Hepatocyte (in vitro differentiated cells): ENCODE data around the gene RAB6A. TPM values are rescaled to one million over a fixed set of nuclear protein-coding genes. Genes with fewer than 3 reads are reported as not detected.
"Not testable (repeated sequence)": the region's sequence is repeated elsewhere in the genome, so short reads cannot be mapped to it uniquely, and the experiment has no call there.

Experiments used
- DNase-seq: peaks from one replicate; pipeline ENCODE4 v3.0.0-alpha.2; 2016; ENCODE audit warnings: low spot score
- H2AFZ ChIP-seq: fragments of 200-600 bp; sonication (generic); 2 replicates; pipeline ENCODE4 v1.6.0; 2016; ENCODE audit warnings: antibody characterized with exemption, mild to moderate bottlenecking
- H3K27ac ChIP-seq: fragments of 200-600 bp; sonication (generic); 2 replicates; pipeline ENCODE4 v1.5.1; 2016; ENCODE audit warnings: mild to moderate bottlenecking
- H3K27me3 ChIP-seq: fragments of 200-600 bp; sonication (generic); 2 replicates; pipeline ENCODE4 v1.6.1; 2016
- H3K36me3 ChIP-seq: fragments of 200-600 bp; sonication (generic); replicated peaks from 2 replicates; pipeline ENCODE4 v1.5.1; 2016; ENCODE audit warnings: low read depth; ENCODE audit not compliant: insufficient read depth
- H3K4me1 ChIP-seq: fragments of 200-600 bp; sonication (generic); 2 replicates; pipeline ENCODE4 v1.5.1; 2016; ENCODE audit warnings: mild to moderate bottlenecking, moderate library complexity; ENCODE audit not compliant: insufficient read depth
- H3K4me2 ChIP-seq: fragments of 200-600 bp; sonication (generic); 2 replicates; pipeline ENCODE4 v1.6.0; 2016
- H3K4me3 ChIP-seq: fragments of 200-600 bp; sonication (generic); 2 replicates; pipeline ENCODE4 v1.5.1; 2016; ENCODE audit warnings: mild to moderate bottlenecking
- H3K79me2 ChIP-seq: fragments of 200-600 bp; sonication (generic); 2 replicates; pipeline ENCODE4 v1.6.0; 2017; ENCODE audit warnings: mild to moderate bottlenecking
- H3K9me2 ChIP-seq: fragments of 200-600 bp; sonication (generic); replicated peaks from 2 replicates; pipeline ENCODE4 v1.6.0; 2017; ENCODE audit warnings: mild to moderate bottlenecking; ENCODE audit not compliant: insufficient read depth
- H3K9me3 ChIP-seq: fragments of 200-600 bp; sonication (generic); 2 replicates; pipeline ENCODE4 v1.5.1; 2016; ENCODE audit warnings: low read depth, mild to moderate bottlenecking
- H4K20me1 ChIP-seq: fragments of 200-600 bp; sonication (generic); 2 replicates; pipeline ENCODE4 v1.6.0; 2016; ENCODE audit warnings: mild to moderate bottlenecking; ENCODE audit not compliant: insufficient read depth, poor library complexity, severe bottlenecking
- EZH2 ChIP-seq: fragments of 200-600 bp; sonication (generic); IDR thresholded peaks from 2 replicates; pipeline ENCODE4 v1.6.1; 2016; ENCODE audit warnings: antibody characterized with exemption, mild to moderate bottlenecking, borderline replicate concordance
- EZH2phosphoT487 ChIP-seq: fragments of 200-600 bp; sonication (generic); IDR thresholded peaks from one replicate; pipeline ENCODE4 v1.6.1; 2018; ENCODE audit warnings: antibody characterized with exemption, mild to moderate bottlenecking, low read depth, moderate library complexity; ENCODE audit not compliant: unreplicated experiment, severe bottlenecking
- WGBS: methylation state at CpG from one replicate; pipeline ENCODE4 v1.1.6; 2016; ENCODE audit warnings: low lambda C conversion rate; ENCODE audit errors: missing lambda C conversion rate; 5-methylcytosine and 5-hydroxymethylcytosine counted together
- polyA plus RNA-seq: library from polyadenylated mRNA; unstranded; fragments of >200 nt; fragmentation: Nextera tagmentation; extraction: Ambion mirVana; gene quantifications from 2 replicates; pipeline ENCODE4 v1.2.1, GENCODE V29; 2016
- total RNA-seq: library from RNA; depleted of rRNA; stranded (reverse); fragments of >200 nt; gene quantifications from 2 replicates; pipeline ENCODE4 v1.2.3, GENCODE V29; 2014
- TF ChIP-seq, protein P1 (sequence below): fragments of 200-600 bp; sonication (generic); IDR thresholded peaks from 2 replicates; pipeline ENCODE4 v1.5.1; 2016; ENCODE audit warnings: antibody characterized with exemption, mild to moderate bottlenecking; ENCODE audit not compliant: poor library complexity

RAB6A gene
- total and polyA plus RNA-seq, 2 experiments from 2014 or later, result 85.8 to 99.5 TPM

DNA sequence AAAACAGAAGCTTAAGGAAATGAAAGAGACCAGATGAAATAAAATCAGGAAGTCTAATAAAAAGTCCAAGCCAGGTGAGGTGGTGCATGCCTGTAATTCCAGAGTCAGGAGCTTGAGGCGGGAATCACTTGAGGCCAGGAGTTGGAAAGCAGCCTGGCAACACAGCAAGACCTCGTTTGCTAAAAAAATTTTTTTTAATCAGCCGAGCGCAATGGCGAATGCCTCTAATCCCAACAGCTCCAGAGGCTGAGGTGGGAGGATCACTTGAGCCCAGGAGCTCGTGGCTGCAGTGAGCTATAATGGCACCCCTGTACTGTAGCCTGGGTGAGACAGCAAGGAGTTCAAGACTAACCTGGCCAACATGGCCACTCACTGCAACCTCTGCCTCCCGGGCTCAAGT lies 8.0 kb downstream of the RAB6A start:
- H3K36me3 ChIP-seq, result no peaks in the 10 kb centered on the region
- H2AFZ ChIP-seq, result no peak overlapping the region
- peaks cover 97% of the 10 kb centered on the region for H3K79me2 ChIP-seq
- no peaks in the 10 kb centered on the region for H3K9me3 ChIP-seq
- no peaks in the 10 kb centered on the region for H3K27me3 ChIP-seq
- peaks cover 25% of the 10 kb centered on the region for H3K4me1 ChIP-seq
- 86% methylated on average over 7 of the region's 7 CpGs for WGBS
- peaks cover 86% of the 10 kb centered on the region for H4K20me1 ChIP-seq
- no peak overlapping the region for H3K4me2 ChIP-seq
- TF ChIP-seq, protein P1, sequence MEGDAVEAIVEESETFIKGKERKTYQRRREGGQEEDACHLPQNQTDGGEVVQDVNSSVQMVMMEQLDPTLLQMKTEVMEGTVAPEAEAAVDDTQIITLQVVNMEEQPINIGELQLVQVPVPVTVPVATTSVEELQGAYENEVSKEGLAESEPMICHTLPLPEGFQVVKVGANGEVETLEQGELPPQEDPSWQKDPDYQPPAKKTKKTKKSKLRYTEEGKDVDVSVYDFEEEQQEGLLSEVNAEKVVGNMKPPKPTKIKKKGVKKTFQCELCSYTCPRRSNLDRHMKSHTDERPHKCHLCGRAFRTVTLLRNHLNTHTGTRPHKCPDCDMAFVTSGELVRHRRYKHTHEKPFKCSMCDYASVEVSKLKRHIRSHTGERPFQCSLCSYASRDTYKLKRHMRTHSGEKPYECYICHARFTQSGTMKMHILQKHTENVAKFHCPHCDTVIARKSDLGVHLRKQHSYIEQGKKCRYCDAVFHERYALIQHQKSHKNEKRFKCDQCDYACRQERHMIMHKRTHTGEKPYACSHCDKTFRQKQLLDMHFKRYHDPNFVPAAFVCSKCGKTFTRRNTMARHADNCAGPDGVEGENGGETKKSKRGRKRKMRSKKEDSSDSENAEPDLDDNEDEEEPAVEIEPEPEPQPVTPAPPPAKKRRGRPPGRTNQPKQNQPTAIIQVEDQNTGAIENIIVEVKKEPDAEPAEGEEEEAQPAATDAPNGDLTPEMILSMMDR, result no peak
- TF ChIP-seq EZH2phosphoT487 (no peak), EZH2 (no peak)
- no peak for DNase-seq
- H3K9me2 ChIP-seq, result no peaks in the 10 kb centered on the region
- no peak overlapping the region for H3K4me3 ChIP-seq
- peak overlapping the region; percentile 15 for H3K27ac ChIP-seq

- Histone ChIP-seq H3K4me2 (no peak overlapping the region), H3K9me2 (no peaks in the 10 kb centered on the region), H3K4me1 (peaks cover 19% of the 10 kb centered on the region), H2AFZ (no peak overlapping the region), H3K9me3 (no peaks in the 10 kb centered on the region), H4K20me1 (peaks cover 86% of the 10 kb centered on the region), H3K4me3 (no peak overlapping the region), H3K27me3 (no peaks in the 10 kb centered on the region), H3K79me2 (peaks cover 97% of the 10 kb centered on the region), H3K36me3 (no peaks in the 10 kb centered on the region), H3K27ac (no peak overlapping the region)
- TF ChIP-seq, protein P1, result no peak
- TF ChIP-seq EZH2phosphoT487, result no peak
- no peak for TF ChIP-seq EZH2
- no peak for DNase-seq
- 94% methylated on average over 14 of the region's 14 CpGs for WGBS
Observed at GRCh38 chr11:73752216-73752867, 8.5 kb downstream of the RAB6A start.

GRCh38 chr11:73750862-73751261 lies 10.0 kb downstream of the RAB6A start:
- DNase-seq, H3K9me2 ChIP-seq, H2AFZ ChIP-seq, H3K36me3 ChIP-seq, H3K27ac ChIP-seq, H3K4me2 ChIP-seq, H3K9me3 ChIP-seq, H3K4me3 ChIP-seq, H3K27me3 ChIP-seq: not testable (repeated sequence)
- Histone ChIP-seq H3K4me1 (peaks cover 17% of the 10 kb centered on the region), H3K79me2 (peaks cover 98% of the 10 kb centered on the region), H4K20me1 (peaks cover 88% of the 10 kb centered on the region)
- 97% methylated on average over 4 of the region's 4 CpGs for WGBS

DNA sequence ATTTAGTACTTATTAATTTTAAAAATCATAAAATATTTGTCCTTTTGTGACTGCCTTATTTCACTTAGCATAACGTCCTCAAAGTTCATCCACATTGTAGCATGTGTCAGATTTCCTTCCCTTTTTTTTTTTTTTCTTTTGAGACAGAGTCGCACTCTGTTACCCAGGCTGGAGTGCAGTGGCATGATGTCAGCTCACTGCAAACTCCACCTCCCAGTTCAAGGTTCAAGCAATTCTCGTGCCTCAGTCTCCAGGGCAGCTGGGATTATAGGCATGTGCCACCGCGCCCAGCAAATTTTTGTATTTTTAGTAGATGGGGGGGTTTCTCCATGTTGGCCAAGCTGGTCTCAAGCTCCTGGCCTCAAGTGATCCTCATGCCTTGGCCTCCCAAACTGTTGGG lies 10.6 kb downstream of the RAB6A start:
- no peaks in the 10 kb centered on the region for H3K9me3 ChIP-seq
- no peaks in the 10 kb centered on the region for H3K9me2 ChIP-seq
- TF ChIP-seq, protein P1, result no peak
- no peak for TF ChIP-seq EZH2
- TF ChIP-seq EZH2phosphoT487, result no peak
- H2AFZ ChIP-seq, result no peak overlapping the region
- no peaks in the 10 kb centered on the region for H3K27me3 ChIP-seq
- no peak overlapping the region for H3K4me2 ChIP-seq
- H3K27ac ChIP-seq, result no peak overlapping the region
- 78% methylated on average over 5 of the region's 5 CpGs for WGBS
- DNase-seq, result no peak
- peaks cover 17% of the 10 kb centered on the region for H3K4me1 ChIP-seq
- peaks cover 90% of the 10 kb centered on the region for H4K20me1 ChIP-seq
- H3K36me3 ChIP-seq, result no peaks in the 10 kb centered on the region
- H3K79me2 ChIP-seq, result peaks cover 98% of the 10 kb centered on the region
- no peak overlapping the region for H3K4me3 ChIP-seq
